Activated CD8-positive, alpha-beta memory T cell treated with anti-CD3 and anti-CD28 coated beads, Interleukin-2, amount 10 ng/mL, durations not matched to agents 7 days and 5 days (primary cell): ENCODE results near the gene CYFIP1. TPM values are rescaled to one million over a fixed set of nuclear protein-coding genes. Genes with fewer than 3 reads are reported as not detected.

ENCODE experiments used
- ATAC-seq: fragments of 150-1000 bp; cut with Tn5 transposase; one replicate; pipeline ENCODE4 v1.10.0; 2021; ENCODE audit warnings: moderate library complexity
- CTCF ChIA-PET: fragments of 350-600 bp; sonication (Branson Sonifier 250); formaldehyde crosslinking; loops from one replicate; lab custom pipeline; 2021; ENCODE audit warnings: antibody characterized with exemption; lab: Charles Lee
- DNase-seq: peaks from one replicate; pipeline ENCODE4 v3.0.0-alpha.2; 2020
- H3K27ac Mint-ChIP-seq: one replicate; pipeline ENCODE4 v1.8.0; 2021; ENCODE audit warnings: mild to moderate bottlenecking, mixed read lengths
- H3K27me3 Mint-ChIP-seq: one replicate; pipeline ENCODE4 v1.8.0; 2021; ENCODE audit warnings: mixed read lengths
- H3K36me3 Mint-ChIP-seq: one replicate; pipeline ENCODE4 v1.8.0; 2021; ENCODE audit warnings: mild to moderate bottlenecking, mixed read lengths
- H3K4me1 Mint-ChIP-seq: one replicate; pipeline ENCODE4 v1.8.0; 2021; ENCODE audit warnings: mixed read lengths
- H3K4me3 Mint-ChIP-seq: one replicate; pipeline ENCODE4 v1.8.0; 2021; ENCODE audit warnings: mild to moderate bottlenecking, moderate library complexity, mixed read lengths
- H3K9me3 Mint-ChIP-seq: one replicate; pipeline ENCODE4 v1.8.0; 2022; ENCODE audit warnings: low read depth, mixed read lengths
- total RNA-seq, 2 experiments: library from RNA; stranded (reverse); gene quantifications; one replicate each; pipeline ENCODE4 v1.2.3, GENCODE V29; 2021

Gene CYFIP1
- total RNA-seq, 2 experiments from 2014 or later, result 12.3 to 21.2 TPM

DNA sequence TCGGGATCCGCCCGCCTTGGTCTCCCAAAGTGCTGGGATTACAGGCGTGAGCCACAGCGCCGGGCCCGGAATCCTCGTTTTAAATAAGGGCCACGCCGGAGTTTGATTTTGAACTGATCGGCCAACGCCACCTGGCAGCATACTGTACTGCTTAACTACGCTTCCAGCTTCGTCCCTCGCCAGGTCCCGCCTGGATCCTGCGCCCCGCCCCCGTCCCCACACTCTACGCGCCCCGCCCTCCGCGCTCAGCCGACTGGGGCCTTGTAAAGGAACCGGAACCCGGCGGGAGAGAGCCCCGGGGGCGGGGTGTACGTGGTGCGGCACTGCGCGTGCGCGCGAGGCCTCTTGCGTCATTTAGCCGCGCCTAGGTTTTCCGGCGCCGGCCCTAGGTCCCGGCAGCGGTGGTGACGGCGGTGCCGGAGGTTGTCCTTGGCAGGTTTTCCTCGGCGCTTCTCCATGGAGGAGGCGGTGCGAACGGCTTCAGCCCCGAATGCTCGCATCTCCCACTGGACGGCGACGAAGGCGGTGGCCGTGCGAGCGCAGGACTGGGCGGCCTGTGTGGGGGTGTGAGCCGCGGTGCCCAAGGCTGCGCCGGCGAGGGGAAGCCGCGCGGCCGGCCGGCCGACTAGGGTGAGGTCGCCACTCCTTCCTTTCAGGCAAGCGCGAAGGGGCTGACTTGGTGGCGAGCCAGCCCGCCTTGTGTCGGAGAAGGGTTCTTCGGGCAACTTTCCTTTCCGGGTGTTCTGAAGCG lies 141.7 kb downstream of the CYFIP1 start, which contains the start of gene NIPA2:
Gene NIPA2, plus strand, starts transcription at position 375 of the 751 bp plus-strand sequence. CDS start 13,066 bp downstream, outside the sequence.
- Mint-ChIP-seq H3K4me3 (peak within 1 kb of the TSS; percentile 97), H3K27me3 (no peaks in the 10 kb centered on the region), H3K27ac (peak within 1 kb of the TSS; percentile 93), H3K4me1 (peaks cover 25% of the 10 kb centered on the region), H3K36me3 (peaks cover 11% of the 10 kb centered on the region), H3K9me3 (no peaks in the 10 kb centered on the region)
- ATAC-seq (peak; percentile 97), DNase-seq (peak; percentile 98)
- CTCF ChIA-PET, result interaction anchor here (0.7 to 1.6 kb wide), 2 partner anchors 42 to 201 kb away, joined by 4 to 7 read pairs; partner anchors contain the start of gene TUBGCP5

DNA sequence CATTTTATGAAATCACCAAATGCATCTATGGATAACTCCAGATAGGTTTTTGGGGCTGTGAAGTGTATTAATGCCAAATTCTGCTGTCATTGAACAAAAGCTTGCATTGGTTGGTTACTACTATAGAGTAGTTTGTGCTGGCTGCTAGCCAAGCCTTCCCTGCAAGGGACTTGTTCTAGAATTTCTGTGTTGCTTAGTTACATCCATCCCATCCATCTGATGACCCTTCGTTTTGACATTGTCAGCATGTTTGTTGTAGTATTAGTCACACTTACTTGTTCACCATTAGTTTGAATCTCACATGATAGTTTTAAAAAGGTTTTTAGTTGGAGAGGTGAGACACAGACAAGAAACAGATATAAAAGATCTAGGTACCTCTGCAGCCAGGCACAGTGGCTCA lies 148.7 kb downstream of the CYFIP1 start:
- Mint-ChIP-seq H3K36me3 (peaks cover 5% of the 10 kb centered on the region), H3K4me1 (no peaks in the 10 kb centered on the region), H3K27ac (no peak overlapping the region), H3K9me3 (no peaks in the 10 kb centered on the region), H3K27me3 (peaks cover 4% of the 10 kb centered on the region), H3K4me3 (no peak overlapping the region)
- ATAC-seq (no peak), DNase-seq (no peak)
- CTCF ChIA-PET, result no interaction called here

- peaks cover 22% of the 10 kb centered on the region for H3K36me3 Mint-ChIP-seq
- no peaks in the 10 kb centered on the region for H3K27me3 Mint-ChIP-seq
- no peak overlapping the region for H3K4me3 Mint-ChIP-seq
- CTCF ChIA-PET, result no interaction called here
- no peak for DNase-seq
- no peaks in the 10 kb centered on the region for H3K9me3 Mint-ChIP-seq
- H3K4me1 Mint-ChIP-seq, result no peaks in the 10 kb centered on the region
- H3K27ac Mint-ChIP-seq, result no peak overlapping the region
- no peak for ATAC-seq
Measured at GRCh38 chr15:22827125-22827524, 153.0 kb downstream of the CYFIP1 start.

DNA sequence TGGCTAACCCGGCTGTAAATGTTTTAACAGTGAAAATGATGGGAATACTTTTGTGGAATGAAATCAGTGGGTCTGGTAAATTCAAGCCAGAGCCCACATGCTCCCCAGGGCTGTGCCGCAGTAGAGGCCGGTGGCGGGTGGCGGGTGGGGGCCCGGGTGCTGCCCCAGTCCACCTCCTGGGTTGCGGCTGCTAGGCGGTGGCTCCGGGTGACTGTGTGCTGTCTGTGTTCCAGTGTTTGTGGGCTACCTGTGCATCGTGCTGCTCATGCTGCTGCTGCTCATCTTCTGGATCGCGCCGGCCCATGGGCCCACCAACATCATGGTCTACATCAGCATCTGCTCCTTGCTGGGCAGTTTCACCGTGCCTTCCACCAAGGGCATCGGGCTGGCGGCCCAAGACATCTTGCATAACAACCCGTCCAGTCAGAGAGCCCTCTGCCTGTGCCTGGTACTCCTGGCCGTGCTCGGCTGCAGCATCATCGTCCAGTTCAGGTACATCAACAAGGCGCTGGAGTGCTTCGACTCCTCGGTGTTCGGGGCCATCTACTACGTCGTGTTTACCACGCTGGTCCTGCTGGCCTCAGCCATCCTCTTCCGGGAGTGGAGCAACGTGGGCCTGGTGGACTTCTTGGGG lies 156.6 kb downstream of the CYFIP1 start:
- DNase-seq, result no peak
- CTCF ChIA-PET, result no interaction called here
- H3K36me3 Mint-ChIP-seq, result peaks cover 28% of the 10 kb centered on the region
- H3K27me3 Mint-ChIP-seq, result no peaks in the 10 kb centered on the region
- H3K9me3 Mint-ChIP-seq, result no peaks in the 10 kb centered on the region
- no peaks in the 10 kb centered on the region for H3K4me1 Mint-ChIP-seq
- H3K4me3 Mint-ChIP-seq, result no peak overlapping the region
- H3K27ac Mint-ChIP-seq, result no peak overlapping the region
- no peak for ATAC-seq

DNA sequence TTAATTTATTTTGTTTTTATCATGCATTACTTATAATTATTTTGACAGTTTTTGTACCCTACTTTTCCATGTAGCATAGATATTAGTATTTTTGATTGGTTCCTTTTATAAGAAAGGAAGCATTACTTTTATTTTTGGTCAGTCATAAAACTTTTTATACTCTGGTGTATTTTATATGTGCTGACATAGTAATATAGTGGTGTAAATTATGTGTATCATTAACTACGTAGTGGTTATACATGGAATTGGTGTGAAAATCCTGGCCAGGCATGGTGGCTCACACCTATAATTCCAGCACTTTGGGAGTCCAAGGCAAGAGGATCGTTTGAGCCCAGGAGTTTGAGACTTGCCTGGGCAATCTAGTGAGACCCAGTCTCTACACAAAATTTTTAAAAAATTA lies 160.5 kb downstream of the CYFIP1 start:
- Mint-ChIP-seq H3K27ac (no peak overlapping the region), H3K27me3 (no peaks in the 10 kb centered on the region), H3K4me3 (no peak overlapping the region), H3K36me3 (peaks cover 17% of the 10 kb centered on the region), H3K9me3 (no peaks in the 10 kb centered on the region), H3K4me1 (no peaks in the 10 kb centered on the region)
- ATAC-seq (no peak), DNase-seq (no peak)
- CTCF ChIA-PET, result interaction anchor here (1.4 kb wide), 1 partner anchor 10 kb away, joined by 3 read pairs; no protein-coding TSS in a partner anchor

Other genes starting within 250 kb of the CYFIP1 start
- 10 to 100 TPM; 20.5 to 26.7 TPM for gene NIPA1, start 193.7 kb downstream of the CYFIP1 start, total RNA-seq
- 10 to 100 TPM; 53.9 to 72.2 TPM for gene NIPA2, start 141.7 kb downstream of the CYFIP1 start, total RNA-seq
- gene TUBGCP5, start 59.2 kb upstream of the CYFIP1 start, total RNA-seq, result 10 to 100 TPM; 18.6 to 20.5 TPM
- not detected for gene GOLGA6L1, start 156.5 kb upstream of the CYFIP1 start, total RNA-seq